NCI-H2227 treated with DMSO at 0.1 percent for 48 hours (cell line): ENCODE measurements around the gene PPARGC1A.

Experiments used
- DNase-seq: peaks from one replicate; lab custom pipeline; 2025; lab: John Stamatoyannopoulos, UW

Gene PPARGC1A

GRCh38 chr4:23889814-23890341 lies at the start of gene PPARGC1A:
Gene PPARGC1A, minus strand, starts transcription at chr4:23890047. Its CDS starts 90 bp downstream, at chr4:23889957.
- DNase-seq: no peak

GRCh38 chr4:23938796-23939195 lies 48.9 kb upstream of the PPARGC1A start:
- DNase-seq: no peak

- no peak for DNase-seq
Observed at GRCh38 chr4:23937173-23937572, 47.3 kb upstream of the PPARGC1A start.

- DNase-seq: no peak
Observed at GRCh38 chr4:23934915-23935314, 45.1 kb upstream of the PPARGC1A start.

GRCh38 chr4:23934223-23934622 lies 44.4 kb upstream of the PPARGC1A start:
- no peak for DNase-seq

DNA sequence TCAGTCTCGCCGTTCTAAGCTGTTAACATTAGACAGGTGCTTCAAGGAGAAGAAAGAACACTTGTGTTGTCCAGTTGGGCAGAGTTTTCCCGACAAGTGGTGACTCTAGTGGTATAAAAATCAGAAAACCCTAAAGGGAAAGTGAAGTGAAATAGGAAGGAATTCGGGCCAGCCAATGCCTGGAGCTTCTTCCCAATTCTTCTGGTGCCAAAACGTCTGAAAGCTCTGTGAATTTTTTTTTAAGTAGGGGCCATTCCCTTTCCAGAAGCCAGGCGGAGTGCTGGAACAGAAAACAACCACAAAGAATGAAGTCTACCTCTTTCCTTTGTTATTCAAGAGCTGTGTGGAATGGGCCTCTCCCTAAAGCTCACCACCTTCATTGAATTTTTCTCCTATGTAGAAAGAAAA lies 43.1 kb upstream of the PPARGC1A start:
- DNase-seq: no peak

DNA sequence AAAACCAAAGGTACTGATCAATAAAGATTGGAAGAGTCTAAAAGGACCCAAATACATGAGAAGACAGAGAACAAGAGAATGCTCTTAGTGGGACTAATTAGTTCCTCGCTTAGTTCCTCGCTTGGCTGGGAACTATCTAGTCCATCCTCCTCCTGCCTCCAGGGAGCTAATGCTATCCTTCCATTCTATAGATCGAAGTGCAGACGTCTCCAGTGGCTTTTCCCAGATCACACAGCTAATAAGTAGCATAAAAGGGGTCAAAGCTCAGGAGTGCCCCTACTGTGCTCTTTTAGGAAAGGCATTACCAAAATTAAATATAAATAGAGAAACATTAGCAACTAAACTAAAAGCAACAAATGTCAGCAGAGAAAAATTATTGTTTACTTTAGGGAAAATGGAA lies 42.3 kb upstream of the PPARGC1A start:
- DNase-seq: no peak

GRCh38 chr4:23931489-23931830 lies 41.6 kb upstream of the PPARGC1A start:
- DNase-seq: no peak

DNA sequence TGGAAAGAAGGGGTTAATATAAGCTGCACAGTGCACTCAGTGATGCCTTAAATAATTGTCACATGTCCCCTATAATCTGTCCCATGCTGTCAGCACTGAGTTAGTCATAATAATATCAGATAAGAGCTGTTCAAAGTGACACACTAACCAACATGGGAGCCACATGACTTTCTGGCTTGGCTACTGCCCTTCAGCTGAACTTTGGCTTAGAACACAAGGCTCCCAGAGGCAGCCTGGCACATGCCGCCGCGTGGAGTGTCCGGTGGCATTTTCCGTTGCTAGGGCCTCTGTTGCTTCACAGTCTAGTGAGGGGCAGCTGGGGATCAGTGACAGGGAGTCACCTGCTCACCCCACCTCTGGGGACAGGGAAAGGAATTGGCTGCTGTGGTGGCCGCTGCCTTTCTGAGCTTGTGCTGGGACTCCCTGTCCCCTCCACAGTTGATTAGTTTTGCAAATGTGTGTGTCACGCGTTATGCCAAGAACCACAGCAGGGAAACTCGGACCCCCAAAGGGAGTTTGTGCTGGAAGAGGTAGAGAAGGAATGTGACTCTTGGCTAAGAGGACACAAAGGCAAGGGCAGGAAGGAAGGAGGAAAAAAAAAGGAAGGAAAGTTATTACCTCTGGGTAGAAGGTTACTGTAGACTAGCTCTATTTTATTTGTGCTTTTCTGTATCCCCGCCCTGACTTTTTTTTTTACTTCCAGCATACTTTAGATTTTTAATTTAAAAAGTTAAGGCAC lies 41.1 kb upstream of the PPARGC1A start:
- no peak for DNase-seq

GRCh38 chr4:23929248-23929647 lies 39.4 kb upstream of the PPARGC1A start:
- no peak for DNase-seq

DNA sequence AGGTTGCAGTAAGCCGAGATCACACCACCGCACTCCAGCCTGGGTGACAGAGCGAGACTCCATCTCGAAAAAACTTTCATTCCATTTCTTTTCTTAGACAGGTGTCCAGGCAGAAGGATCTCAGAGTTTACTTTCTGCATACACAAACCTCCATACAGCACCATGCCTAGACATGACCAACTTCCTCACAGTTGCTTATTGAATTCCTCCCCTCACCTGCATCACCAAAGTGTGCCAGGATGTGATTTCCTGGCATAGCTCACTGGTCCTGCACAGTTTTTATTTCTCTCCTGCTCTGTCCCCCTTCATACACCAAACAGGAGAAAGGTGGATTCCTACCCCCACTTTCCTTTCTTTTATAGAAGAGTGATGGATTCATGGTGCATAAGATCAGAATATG lies 34.7 kb upstream of the PPARGC1A start:
- DNase-seq: no peak

DNA sequence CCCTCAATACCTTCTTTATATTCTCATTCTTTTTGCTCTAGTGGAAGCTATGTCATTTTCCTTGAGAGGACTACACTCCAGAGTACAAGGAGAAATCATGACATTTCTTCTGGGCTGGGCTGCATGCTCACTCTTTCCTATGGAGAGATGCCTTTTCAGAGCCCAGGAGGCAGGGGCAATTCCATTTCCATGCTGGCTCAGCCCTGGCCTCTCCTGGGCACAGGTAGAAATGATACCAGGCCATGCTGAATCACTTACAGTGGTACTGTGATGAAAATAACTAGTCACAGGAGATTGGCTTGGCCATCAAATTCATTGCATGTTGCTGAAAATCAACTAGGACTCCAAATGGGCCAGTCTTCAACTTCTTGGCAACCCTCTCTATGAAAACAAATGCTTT lies 34.0 kb upstream of the PPARGC1A start:
- no peak for DNase-seq

DNA sequence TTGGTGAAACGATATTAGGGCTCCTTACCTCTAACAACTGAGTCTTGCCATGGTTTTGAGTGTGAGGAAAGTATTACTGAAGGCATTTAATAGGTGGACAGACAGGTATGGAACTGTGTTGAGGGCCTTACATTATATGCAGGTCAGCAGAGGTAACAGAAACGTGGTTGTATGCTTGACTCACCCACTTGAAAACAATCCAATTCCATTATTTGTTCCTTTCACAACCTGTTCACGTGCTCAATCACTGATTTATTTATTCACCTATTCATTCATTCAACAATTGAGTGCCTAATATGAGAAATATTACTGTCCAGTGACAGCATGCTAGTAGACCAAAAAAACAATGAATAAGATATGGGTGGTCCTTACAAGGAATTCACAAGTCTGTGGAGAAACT lies 33.3 kb upstream of the PPARGC1A start:
- no peak for DNase-seq

DNA sequence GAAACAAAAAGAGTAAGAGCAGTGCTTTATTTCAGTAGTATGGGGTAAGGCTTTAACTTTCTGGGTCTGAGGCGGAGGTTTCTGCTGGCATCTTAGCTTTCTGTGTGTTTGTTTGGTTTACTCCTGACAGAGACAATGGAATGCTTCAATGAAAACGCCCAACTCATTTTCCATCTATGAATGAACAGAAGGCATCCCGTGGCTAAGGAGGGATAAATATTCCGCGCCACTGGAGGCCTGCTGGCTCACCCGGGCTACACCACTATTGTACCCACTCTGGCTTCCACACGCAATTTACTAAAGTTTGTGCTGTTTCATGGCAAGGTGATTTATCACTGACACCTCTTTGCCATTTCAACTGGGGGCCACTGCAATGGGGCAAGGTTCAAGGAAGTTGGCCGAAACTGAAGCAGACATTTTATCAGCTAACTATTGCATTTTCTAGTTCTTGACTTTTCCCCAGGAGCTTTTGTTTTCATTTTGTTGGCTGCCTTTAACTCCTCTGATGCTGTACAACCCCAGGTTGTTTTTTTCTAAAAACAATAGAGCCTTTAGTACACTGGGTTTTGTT lies 32.8 kb upstream of the PPARGC1A start:
- DNase-seq: no peak

DNA sequence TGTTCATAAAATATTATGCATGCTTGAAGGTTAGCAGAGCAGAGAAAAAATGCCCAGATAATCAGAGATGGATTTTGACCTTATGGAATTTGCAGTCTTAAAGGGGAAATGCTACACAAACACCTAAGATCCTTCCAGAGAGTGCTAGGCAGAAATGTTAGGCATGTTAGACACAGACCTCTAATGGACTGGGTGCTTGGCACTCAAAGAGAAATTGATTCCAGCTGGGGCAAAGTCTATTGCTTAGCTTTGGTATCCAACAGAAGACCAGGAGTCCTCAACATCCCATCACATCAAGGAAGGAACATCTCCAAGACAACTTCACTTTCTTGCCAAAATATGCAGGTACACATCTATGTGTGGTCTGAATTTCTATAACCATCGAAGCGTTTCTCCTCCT lies 32.2 kb upstream of the PPARGC1A start:
- no peak for DNase-seq

DNA sequence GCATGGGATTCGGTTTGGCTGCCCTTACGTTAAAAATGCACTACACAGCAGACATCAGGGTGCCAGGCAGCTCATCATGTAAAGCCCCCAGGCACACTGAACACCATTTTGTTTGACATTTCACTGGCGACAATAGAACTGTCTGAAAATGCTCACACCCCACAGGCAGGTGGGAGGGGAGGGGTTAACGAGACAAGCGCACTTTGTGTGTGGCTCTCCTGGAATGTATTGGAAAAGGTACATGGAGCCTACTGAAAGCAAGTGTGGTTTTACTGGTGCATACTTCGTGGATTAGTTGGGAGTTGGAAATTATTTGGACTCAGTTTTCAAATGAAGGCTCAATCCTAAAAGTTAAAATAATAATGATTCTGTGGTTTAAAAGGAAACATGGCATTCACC lies 31.6 kb upstream of the PPARGC1A start:
- no peak for DNase-seq

DNA sequence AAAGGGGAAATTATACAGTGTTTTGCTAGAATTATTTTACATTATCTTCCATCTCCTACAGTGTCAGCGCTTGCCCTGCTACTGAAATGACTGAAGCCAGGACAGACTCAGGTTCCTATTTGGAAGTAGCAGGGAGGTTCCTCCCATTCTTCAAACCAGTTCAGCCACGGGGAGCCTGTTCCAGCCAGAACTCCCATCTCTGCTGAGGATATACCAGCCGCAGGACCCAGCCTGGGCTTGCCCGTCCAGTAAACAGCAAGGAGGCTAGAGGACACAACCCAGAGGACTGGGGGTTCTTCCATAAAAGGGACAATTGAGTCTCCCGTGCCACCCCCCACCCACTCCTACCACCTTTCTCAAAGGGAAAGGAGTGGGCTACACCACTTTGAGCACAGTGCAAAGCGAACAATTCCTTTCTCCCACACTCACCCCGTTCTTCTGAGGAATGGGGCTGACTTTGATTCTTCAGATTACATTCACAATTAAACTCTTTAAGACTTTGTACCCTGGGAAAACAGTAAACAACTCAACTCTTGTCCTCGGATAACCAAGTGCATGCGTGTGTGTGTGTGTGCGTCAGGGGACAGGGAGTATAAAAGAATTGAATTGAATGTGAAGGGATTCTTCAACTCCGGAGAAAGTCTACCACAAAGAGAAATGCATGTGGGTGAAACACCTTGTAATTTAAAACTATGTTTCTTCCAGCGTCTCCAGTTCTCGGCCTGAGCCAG lies 31.0 kb upstream of the PPARGC1A start:
- DNase-seq: no peak

- DNase-seq: no peak
Observed at GRCh38 chr4:23920296-23920695, 30.4 kb upstream of the PPARGC1A start.

DNA sequence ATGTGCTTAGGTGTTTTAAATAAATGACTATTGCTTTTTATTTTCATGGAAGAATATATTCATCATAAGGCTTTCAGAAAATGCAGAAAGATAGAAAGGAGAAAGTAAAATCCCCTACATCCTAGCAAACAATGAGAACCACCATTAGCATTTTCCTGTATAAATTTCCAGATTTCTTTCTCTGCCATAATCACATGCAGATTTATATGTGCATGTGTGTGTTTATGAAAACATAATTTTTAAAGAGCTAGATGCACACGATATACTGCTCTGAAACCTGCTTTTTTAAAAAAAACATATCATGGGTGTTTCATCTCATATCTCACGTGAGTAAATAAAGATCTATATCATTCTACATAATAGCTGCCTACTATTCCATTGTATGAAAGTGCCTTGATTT lies 26.4 kb upstream of the PPARGC1A start:
- no peak for DNase-seq

- no peak for DNase-seq
Observed at GRCh38 chr4:23915459-23916132, 25.7 kb upstream of the PPARGC1A start.

- no peak for DNase-seq
Observed at GRCh38 chr4:23911675-23912455, 22.0 kb upstream of the PPARGC1A start.

- no peak for DNase-seq
Observed at GRCh38 chr4:23909671-23910070, 19.8 kb upstream of the PPARGC1A start.
